Stimulated activated CD8-positive, alpha-beta memory T cell treated with anti-CD3 and anti-CD28 coated beads, Interleukin-7, amount 100 ng/mL, for 1 hour (primary cell): Measurements from ENCODE around the gene MEI1.

ENCODE experiments used
- DNase-seq, 2 donors: peaks; one replicate each; pipeline ENCODE4 v3.0.0-alpha.2; 2020; ENCODE audit warnings: low read depth in 2 of 2

Gene MEI1

GRCh38 chr22:41782751-41783150, 83.4 kb downstream of the MEI1 start:
- DNase-seq = no peak

GRCh38 chr22:41787331-41787730, 88.0 kb downstream of the MEI1 start:
- DNase-seq = no peak

- no peak for DNase-seq
Observed at GRCh38 chr22:41793871-41794270, 94.6 kb downstream of the MEI1 start.

- no peak for DNase-seq
Observed at GRCh38 chr22:41798736-41799135, 99.4 kb downstream of the MEI1 start.

GRCh38 chr22:41799486-41800347, 100.4 kb downstream of the MEI1 start:
- no peak for DNase-seq

GRCh38 chr22:41800348-41801146, 101.2 kb downstream of the MEI1 start, which contains the start of gene CCDC134:
CCDC134 (plus strand) TSS chr22:41800679; CDS start chr22:41808891, 8,212 bp downstream.
- peak; percentile 74 to 77 for DNase-seq

- no peak for DNase-seq
Observed at GRCh38 chr22:41801147-41801819, 102.0 kb downstream of the MEI1 start.

GRCh38 chr22:41801886-41802285, 102.6 kb downstream of the MEI1 start:
- DNase-seq = no peak

- DNase-seq = no peak
Observed at GRCh38 chr22:41805639-41806038, 106.3 kb downstream of the MEI1 start.

GRCh38 chr22:41808400-41808799, 109.1 kb downstream of the MEI1 start:
- no peak for DNase-seq

GRCh38 chr22:41810022-41810421, 110.7 kb downstream of the MEI1 start:
- DNase-seq = no peak

- no peak for DNase-seq
Observed at GRCh38 chr22:41812805-41813545, 113.7 kb downstream of the MEI1 start.

GRCh38 chr22:41813726-41814410, 114.6 kb downstream of the MEI1 start:
- no peak for DNase-seq

GRCh38 chr22:41815716-41816115, 116.4 kb downstream of the MEI1 start:
- no peak for DNase-seq

GRCh38 chr22:41816241-41816640, 116.9 kb downstream of the MEI1 start:
- no peak for DNase-seq

- no peak for DNase-seq
Observed at GRCh38 chr22:41816871-41817270, 117.6 kb downstream of the MEI1 start.

- no peak for DNase-seq
Observed at GRCh38 chr22:41818011-41818410, 118.7 kb downstream of the MEI1 start.

- no peak for DNase-seq
Observed at GRCh38 chr22:41818596-41818995, 119.3 kb downstream of the MEI1 start.

- DNase-seq = no peak
Observed at GRCh38 chr22:41819257-41819656, 120.0 kb downstream of the MEI1 start.

GRCh38 chr22:41820447-41820846, 121.1 kb downstream of the MEI1 start:
- DNase-seq = no peak
